H9 (cell line): ENCODE measurements around the gene RNF224. TPM values are rescaled to one million over a fixed set of nuclear protein-coding genes. Genes with fewer than 3 reads are reported as not detected.

Experiments
- DNase-seq: peaks from one replicate; pipeline ENCODE4 v3.0.0-alpha.2; 2017
- H2AFZ ChIP-seq: one replicate; pipeline ENCODE4 v1.6.1; 2013; ENCODE audit warnings: mild to moderate bottlenecking, low read length, control low read depth, moderate library complexity
- H2AK5ac ChIP-seq: 2 replicates; pipeline ENCODE4 v1.6.1; 2013; ENCODE audit warnings: low read length, control low read depth, mixed read lengths; ENCODE audit not compliant: insufficient read length
- H2BK120ac ChIP-seq: one replicate; pipeline ENCODE4 v1.6.1; 2013; ENCODE audit warnings: low read depth, mild to moderate bottlenecking, low read length, control low read depth, inconsistent platforms; ENCODE audit not compliant: poor library complexity, severe bottlenecking
- H2BK12ac ChIP-seq: 2 replicates; pipeline ENCODE4 v1.6.1; 2013; ENCODE audit warnings: low read length, control low read depth, mixed read lengths, low read depth; ENCODE audit not compliant: insufficient read length
- H2BK15ac ChIP-seq: 2 replicates; pipeline ENCODE4 v1.6.1; 2013; ENCODE audit warnings: low read depth, low read length, control low read depth
- H2BK20ac ChIP-seq: one replicate; pipeline ENCODE4 v1.6.1; 2013; ENCODE audit warnings: low read depth, mild to moderate bottlenecking, low read length, control low read depth, inconsistent platforms; ENCODE audit not compliant: poor library complexity, severe bottlenecking
- H2BK5ac ChIP-seq: 2 replicates; pipeline ENCODE4 v1.6.1; 2013; ENCODE audit warnings: low read length, control low read depth, mixed read lengths; ENCODE audit not compliant: insufficient read length
- H3K14ac ChIP-seq: 2 replicates; pipeline ENCODE4 v1.6.1; 2013; ENCODE audit warnings: low read length, control low read depth; ENCODE audit not compliant: insufficient read depth
- H3K18ac ChIP-seq: 2 replicates; pipeline ENCODE4 v1.6.1; 2013; ENCODE audit warnings: low read depth, mild to moderate bottlenecking, mixed read lengths, low read length, control low read depth; ENCODE audit not compliant: insufficient read length
- H3K23ac ChIP-seq: 2 replicates; pipeline ENCODE4 v1.6.1; 2013; ENCODE audit warnings: low read length, control low read depth, mixed read lengths, low read depth; ENCODE audit not compliant: insufficient read length
- H3K23me2 ChIP-seq: 2 replicates; pipeline ENCODE4 v1.6.1; 2013; ENCODE audit warnings: low read depth, mild to moderate bottlenecking, mixed read lengths, low read length, control low read depth; ENCODE audit not compliant: insufficient read length, poor library complexity, severe bottlenecking
- H3K27ac ChIP-seq: 2 replicates; pipeline ENCODE4 v1.5.1; 2013; ENCODE audit warnings: low read length, control low read depth, mixed read lengths, low read depth; ENCODE audit not compliant: insufficient read length
- H3K27me3 ChIP-seq: 2 replicates; pipeline ENCODE4 v1.6.1; 2013; ENCODE audit warnings: low read length, control low read depth, inconsistent platforms; ENCODE audit not compliant: insufficient read depth
- H3K4ac ChIP-seq: 2 replicates; pipeline ENCODE4 v1.6.1; 2013; ENCODE audit warnings: low read depth, mild to moderate bottlenecking, control low read depth, inconsistent platforms, low read length, moderate library complexity
- H3K4me1 ChIP-seq: 2 replicates; pipeline ENCODE4 v1.6.1; 2013; ENCODE audit warnings: low read length, control low read depth, inconsistent platforms; ENCODE audit not compliant: insufficient read depth
- H3K4me2 ChIP-seq: 2 replicates; pipeline ENCODE4 v1.6.1; 2013; ENCODE audit warnings: low read length, control low read depth, mixed read lengths; ENCODE audit not compliant: insufficient read length, insufficient read depth
- H3K56ac ChIP-seq: 2 replicates; pipeline ENCODE4 v1.6.1; 2013; ENCODE audit warnings: low read depth, mild to moderate bottlenecking, mixed read lengths, low read length, control low read depth; ENCODE audit not compliant: insufficient read length
- H3K79me1 ChIP-seq: 2 replicates; pipeline ENCODE4 v1.6.1; 2013; ENCODE audit warnings: low read depth, mild to moderate bottlenecking, moderate library complexity, low read length, control low read depth, inconsistent platforms; ENCODE audit not compliant: insufficient read depth, poor library complexity, severe bottlenecking
- H3K79me2 ChIP-seq: 2 replicates; pipeline ENCODE4 v1.6.1; 2013; ENCODE audit warnings: low read length, control low read depth, inconsistent platforms; ENCODE audit not compliant: insufficient read depth
- H3K9ac ChIP-seq: 2 replicates; pipeline ENCODE4 v1.6.1; 2013; ENCODE audit warnings: low read length, control low read depth, mixed read lengths; ENCODE audit not compliant: insufficient read length; ENCODE audit errors: extremely low read depth
- H3K9me3 ChIP-seq: one replicate; pipeline ENCODE4 v1.6.1; 2013; ENCODE audit warnings: low read depth, low read length, inconsistent platforms; ENCODE audit not compliant: control insufficient read depth
- H3T11ph ChIP-seq: one replicate; pipeline ENCODE4 v1.6.1; 2013; ENCODE audit warnings: mild to moderate bottlenecking, low read length, control low read depth, inconsistent platforms
- H4K20me1 ChIP-seq: one replicate; pipeline ENCODE4 v1.6.1; 2013; ENCODE audit not compliant: control insufficient read depth, insufficient read length, insufficient read depth
- H4K5ac ChIP-seq: 2 replicates; pipeline ENCODE4 v1.6.1; 2013; ENCODE audit warnings: low read depth, mild to moderate bottlenecking, mixed read lengths, low read length, control low read depth; ENCODE audit not compliant: insufficient read length
- H4K8ac ChIP-seq: replicated peaks from 2 replicates; pipeline ENCODE4 v1.6.1; 2013; ENCODE audit warnings: low read length, control low read depth, mixed read lengths, low read depth; ENCODE audit not compliant: insufficient read length
- H4K91ac ChIP-seq: 2 replicates; pipeline ENCODE4 v1.6.1; 2013; ENCODE audit warnings: low read depth, mild to moderate bottlenecking, moderate library complexity, mixed read lengths, low read length, control low read depth; ENCODE audit not compliant: insufficient read length
- H3K27ac Mint-ChIP-seq, 3 experiments: 2 replicates in 2 of 3; 3 replicates in 1 of 3; pipeline ENCODE4 v1.8.0; 2020 to 2021; ENCODE audit warnings: mixed read lengths in 3 of 3, mild to moderate bottlenecking in 1 of 3, moderate library complexity in 1 of 3
- H3K27me3 Mint-ChIP-seq: 2 replicates; pipeline ENCODE4 v1.8.0; 2021; ENCODE audit warnings: low read depth, mild to moderate bottlenecking, moderate library complexity, mixed read lengths
- H3K36me3 Mint-ChIP-seq, 3 experiments: 2 replicates in 2 of 3; 3 replicates in 1 of 3; pipeline ENCODE4 v1.8.0; 2020 to 2021; ENCODE audit warnings: low read depth in 3 of 3, mixed read lengths in 3 of 3; ENCODE audit not compliant: insufficient read depth in 1 of 3
- H3K4me1 Mint-ChIP-seq, 2 experiments: 2 replicates each; pipeline ENCODE4 v1.8.0; 2020; ENCODE audit warnings: mixed read lengths in 2 of 2
- H3K4me3 Mint-ChIP-seq, 2 experiments: 2 replicates in 1 of 2; 3 replicates in 1 of 2; pipeline ENCODE4 v1.8.0; 2020 to 2021; ENCODE audit warnings: mild to moderate bottlenecking in 2 of 2, mixed read lengths in 2 of 2, moderate library complexity in 1 of 2
- H3K9me3 Mint-ChIP-seq, 2 experiments: 2 replicates in 1 of 2; 3 replicates in 1 of 2; pipeline ENCODE4 v1.8.0; 2020; ENCODE audit warnings: mild to moderate bottlenecking in 2 of 2, mixed read lengths in 2 of 2, moderate library complexity in 1 of 2
- WGBS: extraction: QIAGEN DNeasy Blood & Tissue Kit; methylation state at CpG from one replicate; pipeline ENCODE4 v1.1.7; 2013; ENCODE audit warnings: missing lambda C conversion rate, low lambda C conversion rate, mixed read lengths; ENCODE audit not compliant: insufficient read length; ENCODE audit errors: extremely low coverage; 5-methylcytosine and 5-hydroxymethylcytosine counted together
- total RNA-seq: library from RNA; stranded (reverse); gene quantifications from 2 replicates; pipeline ENCODE4 v1.2.1, GENCODE V29; 2021
- TF ChIP-seq, protein P1 (sequence below): fragments of 200-600 bp; sonication (generic); conservative IDR thresholded peaks from 3 replicates; pipeline ENCODE4 v1.8.0; 2021; ENCODE audit warnings: antibody characterized with exemption, mild to moderate bottlenecking

Gene RNF224
- total RNA-seq, 1 experiment from 2014 or later: 0.15 TPM

DNA sequence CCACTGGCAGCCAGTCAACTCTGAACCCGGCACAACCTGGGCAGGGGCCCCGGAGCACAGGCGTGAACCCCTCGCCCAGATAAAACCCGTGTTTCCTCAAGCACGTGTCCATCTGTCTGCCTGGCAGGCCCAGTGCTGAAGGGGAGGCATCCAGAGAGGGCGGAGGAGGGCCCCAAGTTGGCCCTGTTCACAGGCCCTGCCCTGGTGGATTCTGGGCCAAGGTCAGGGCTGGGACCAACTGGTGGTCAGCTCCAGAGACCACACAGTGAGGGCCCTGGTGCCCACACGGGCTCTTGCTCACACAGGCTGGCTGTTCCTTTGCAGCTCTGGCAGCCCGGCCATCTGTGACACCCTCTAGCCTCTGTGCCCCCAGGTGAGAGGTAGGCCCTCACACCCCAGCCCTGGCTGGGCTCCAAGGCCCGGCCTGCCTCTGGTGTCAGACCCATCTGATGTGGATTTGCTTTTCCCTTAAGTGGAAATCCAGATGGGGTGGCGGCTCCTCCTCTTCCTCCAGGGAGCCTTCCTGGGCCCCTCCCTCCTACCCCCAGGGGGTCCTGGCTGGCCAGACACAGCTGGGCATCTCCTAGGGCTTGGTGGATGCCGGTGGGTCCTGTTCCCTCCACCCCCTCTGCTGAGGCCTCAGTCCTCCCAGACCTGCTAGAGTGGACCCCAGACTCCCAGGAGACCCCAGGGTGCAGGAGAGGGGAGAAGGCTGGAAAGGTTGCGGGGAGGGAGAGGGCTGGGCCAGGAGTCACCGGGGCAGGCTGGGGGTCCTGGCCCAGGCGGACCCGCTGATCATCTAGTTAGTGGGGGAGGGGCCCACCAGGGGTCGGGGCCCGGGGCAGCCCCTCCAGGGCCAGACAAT is 23.3 kb downstream of the RNF224 start:
- Histone ChIP-seq H3K56ac (no peak overlapping the region), H2BK12ac (no peak overlapping the region), H4K8ac (no peak overlapping the region), H4K20me1 (no peaks in the 10 kb centered on the region), H3K27me3 (no peaks in the 10 kb centered on the region), H3K9ac (no peak overlapping the region), H3K4ac (no peak overlapping the region), H3K9me3 (no peaks in the 10 kb centered on the region), H3K4me1 (no peaks in the 10 kb centered on the region), H3K79me1 (no peaks in the 10 kb centered on the region), H4K91ac (no peak overlapping the region), H2AK5ac (no peak overlapping the region), H3K23ac (no peak overlapping the region), H2AFZ (no peak overlapping the region), H3K14ac (no peak overlapping the region), H2BK120ac (no peak overlapping the region), H3T11ph (no peak overlapping the region), H3K18ac (no peak overlapping the region), H2BK15ac (no peak overlapping the region), H3K23me2 (peaks cover 9% of the 10 kb centered on the region), H3K4me2 (no peak overlapping the region), H2BK5ac (no peak overlapping the region), H2BK20ac (no peak overlapping the region), H3K27ac (no peak overlapping the region), H3K79me2 (no peaks in the 10 kb centered on the region), H4K5ac (no peak overlapping the region)
- no peaks in the 10 kb centered on the region for H3K36me3 Mint-ChIP-seq
- no peak overlapping the region for H3K27ac Mint-ChIP-seq
- peaks cover 38% of the 10 kb centered on the region for H3K27me3 Mint-ChIP-seq
- no peaks in the 10 kb centered on the region for H3K9me3 Mint-ChIP-seq
- no peak for DNase-seq
- no peak overlapping the region for H3K4me3 Mint-ChIP-seq
- WGBS: no CpG with 5 or more reads among the region's 18 CpGs
- H3K4me1 Mint-ChIP-seq: peaks cover 8 to 11% of the 10 kb centered on the region in 2 experiments
- TF ChIP-seq, protein P1, sequence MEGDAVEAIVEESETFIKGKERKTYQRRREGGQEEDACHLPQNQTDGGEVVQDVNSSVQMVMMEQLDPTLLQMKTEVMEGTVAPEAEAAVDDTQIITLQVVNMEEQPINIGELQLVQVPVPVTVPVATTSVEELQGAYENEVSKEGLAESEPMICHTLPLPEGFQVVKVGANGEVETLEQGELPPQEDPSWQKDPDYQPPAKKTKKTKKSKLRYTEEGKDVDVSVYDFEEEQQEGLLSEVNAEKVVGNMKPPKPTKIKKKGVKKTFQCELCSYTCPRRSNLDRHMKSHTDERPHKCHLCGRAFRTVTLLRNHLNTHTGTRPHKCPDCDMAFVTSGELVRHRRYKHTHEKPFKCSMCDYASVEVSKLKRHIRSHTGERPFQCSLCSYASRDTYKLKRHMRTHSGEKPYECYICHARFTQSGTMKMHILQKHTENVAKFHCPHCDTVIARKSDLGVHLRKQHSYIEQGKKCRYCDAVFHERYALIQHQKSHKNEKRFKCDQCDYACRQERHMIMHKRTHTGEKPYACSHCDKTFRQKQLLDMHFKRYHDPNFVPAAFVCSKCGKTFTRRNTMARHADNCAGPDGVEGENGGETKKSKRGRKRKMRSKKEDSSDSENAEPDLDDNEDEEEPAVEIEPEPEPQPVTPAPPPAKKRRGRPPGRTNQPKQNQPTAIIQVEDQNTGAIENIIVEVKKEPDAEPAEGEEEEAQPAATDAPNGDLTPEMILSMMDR: no peak
